HEK293 (cell line): Measurements from ENCODE around the gene PTPRK.

Experiments used
- CTCF ChIA-PET: fragments of 350-600 bp; formaldehyde crosslinking; extraction: SDS; loops from one replicate; lab custom pipeline; 2021; ENCODE audit warnings: antibody characterized with exemption; lab: Yijun Ruan, JAX
- POLR2A ChIA-PET: fragments of 300-600 bp; formaldehyde crosslinking; extraction: SDS; loops from one replicate; lab custom pipeline; 2020; ENCODE audit warnings: antibody characterized with exemption, inconsistent platforms; lab: Yijun Ruan, JAX
- H3K27ac ChIP-seq: fragments of 200-500 bp; sonication (Bioruptor generic); 2 replicates; pipeline ENCODE4 v1.5.1; 2014; ENCODE audit warnings: low read depth, low read length, control low read depth, inconsistent platforms; ENCODE audit errors: extremely low read depth
- H3K36me3 ChIP-seq, 2 experiments: fragments of 200-500 bp in 1 of 2; sonication (Bioruptor generic) in 1 of 2; 1 replicate in 1 of 2; 2 replicates in 1 of 2; pipeline ENCODE4 v1.5.1; 2014 to 2017; ENCODE audit warnings: inconsistent platforms in 2 of 2, low read length in 2 of 2; ENCODE audit not compliant: control insufficient read depth in 2 of 2, insufficient read depth in 1 of 2
- H3K4me1 ChIP-seq: fragments of 200-500 bp; sonication (Bioruptor generic); 2 replicates; pipeline ENCODE4 v1.5.1; 2014; ENCODE audit warnings: mild to moderate bottlenecking, low read length, inconsistent platforms; ENCODE audit not compliant: control insufficient read depth, insufficient read depth
- H3K4me3 ChIP-seq: 2 replicates; pipeline ENCODE4 v1.5.1; 2011; ENCODE audit warnings: low read depth, mild to moderate bottlenecking, control low read depth, low read length, moderate library complexity
- H3K9me3 ChIP-seq: fragments of 200-500 bp; sonication (Bioruptor generic); 2 replicates; pipeline ENCODE4 v1.5.1; 2014; ENCODE audit warnings: low read depth, low read length, inconsistent platforms; ENCODE audit not compliant: control insufficient read depth, insufficient read depth
- AEBP2 ChIP-seq: fragments of 450-650 bp; formaldehyde crosslinking; IDR thresholded peaks from 2 replicates; pipeline ENCODE4 v1.5.1; 2016; ENCODE audit warnings: missing biosample characterization, missing genetic modification characterization, borderline replicate concordance
- GLI4 ChIP-seq: fragments of 450-650 bp; formaldehyde crosslinking; IDR thresholded peaks from 2 replicates; pipeline ENCODE4 v1.5.1; 2016; ENCODE audit warnings: missing biosample characterization, missing genetic modification characterization
- HOXA7 ChIP-seq: sonication (generic); formaldehyde crosslinking; IDR thresholded peaks from 2 replicates; pipeline ENCODE4 v1.8.1; 2022; ENCODE audit warnings: missing genetic modification reagents, borderline replicate concordance
- MEIS1 ChIP-seq: sonication (generic); formaldehyde crosslinking; IDR thresholded peaks from 2 replicates; pipeline ENCODE4 v1.8.1; 2022; ENCODE audit warnings: missing genetic modification reagents, mild to moderate bottlenecking, borderline replicate concordance
- RBAK ChIP-seq: fragments of 450-650 bp; formaldehyde crosslinking; IDR thresholded peaks from 2 replicates; pipeline ENCODE4 v1.5.1; 2016; ENCODE audit warnings: missing biosample characterization, missing genetic modification characterization
- REST ChIP-seq: fragments of 450-650 bp; formaldehyde crosslinking; IDR thresholded peaks from 2 replicates; pipeline ENCODE4 v1.5.1; 2016; ENCODE audit warnings: missing biosample characterization, missing genetic modification characterization
- TRIM28 ChIP-seq: IDR thresholded peaks from 2 replicates; pipeline ENCODE4 v1.6.1; 2011; ENCODE audit warnings: low read length, control low read depth, borderline replicate concordance
- ZBTB20 ChIP-seq: fragments of 450-650 bp; formaldehyde crosslinking; IDR thresholded peaks from 2 replicates; pipeline ENCODE4 v1.5.1; 2016; ENCODE audit warnings: missing biosample characterization, missing genetic modification characterization
- ZBTB21 ChIP-seq: fragments of 450-650 bp; formaldehyde crosslinking; IDR thresholded peaks from 2 replicates; pipeline ENCODE4 v1.5.1; 2017; ENCODE audit warnings: missing biosample characterization, missing genetic modification characterization
- ZNF146 ChIP-seq: fragments of 450-650 bp; formaldehyde crosslinking; IDR thresholded peaks from 2 replicates; pipeline ENCODE4 v1.5.1; 2016; ENCODE audit warnings: missing biosample characterization, missing genetic modification characterization
- ZNF221 ChIP-seq: fragments of 450-650 bp; formaldehyde crosslinking; IDR thresholded peaks from 2 replicates; pipeline ENCODE4 v1.5.1; 2017; ENCODE audit warnings: missing biosample characterization, missing genetic modification characterization, borderline replicate concordance
- ZNF23 ChIP-seq: fragments of 450-650 bp; formaldehyde crosslinking; IDR thresholded peaks from 2 replicates; pipeline ENCODE4 v1.5.1; 2016; ENCODE audit warnings: missing biosample characterization, missing genetic modification characterization, borderline replicate concordance
- ZNF302 ChIP-seq: fragments of 450-650 bp; formaldehyde crosslinking; IDR thresholded peaks from 2 replicates; pipeline ENCODE4 v1.5.1; 2016; ENCODE audit warnings: missing biosample characterization, missing genetic modification characterization, low read depth
- ZNF362 ChIP-seq: fragments of 450-650 bp; formaldehyde crosslinking; IDR thresholded peaks from 2 replicates; pipeline ENCODE4 v1.5.1; 2016; ENCODE audit warnings: missing biosample characterization, missing genetic modification characterization
- ZNF366 ChIP-seq: fragments of 450-650 bp; formaldehyde crosslinking; conservative IDR thresholded peaks from 2 replicates; pipeline ENCODE4 v1.5.1; 2016; ENCODE audit warnings: missing biosample characterization, missing genetic modification characterization
- ZNF426 ChIP-seq: fragments of 450-650 bp; formaldehyde crosslinking; IDR thresholded peaks from 2 replicates; pipeline ENCODE4 v1.5.1; 2017; ENCODE audit warnings: missing biosample characterization, missing genetic modification characterization, mild to moderate bottlenecking, inconsistent platforms, moderate library complexity
- ZNF560 ChIP-seq: fragments of 450-650 bp; formaldehyde crosslinking; IDR thresholded peaks from 2 replicates; pipeline ENCODE4 v1.5.1; 2017; ENCODE audit warnings: missing biosample characterization, missing genetic modification characterization, borderline replicate concordance
- ZNF624 ChIP-seq: fragments of 450-650 bp; formaldehyde crosslinking; IDR thresholded peaks from 2 replicates; pipeline ENCODE4 v1.5.1; 2017; ENCODE audit warnings: missing biosample characterization, missing genetic modification characterization
- ZNF701 ChIP-seq: fragments of 450-650 bp; formaldehyde crosslinking; IDR thresholded peaks from 2 replicates; pipeline ENCODE4 v1.5.1; 2016; ENCODE audit warnings: missing biosample characterization, missing genetic modification characterization
- ZNF768 ChIP-seq: fragments of 450-650 bp; formaldehyde crosslinking; IDR thresholded peaks from 2 replicates; pipeline ENCODE4 v1.5.1; 2018; ENCODE audit warnings: missing biosample characterization, mild to moderate bottlenecking, missing genetic modification characterization
- ZNF830 ChIP-seq: fragments of 450-650 bp; IDR thresholded peaks from 2 replicates; pipeline ENCODE4 v1.5.0; 2018; ENCODE audit warnings: missing biosample characterization, missing genetic modification characterization, low read depth, mild to moderate bottlenecking, moderate library complexity
- ZSCAN16 ChIP-seq: fragments of 450-650 bp; formaldehyde crosslinking; IDR thresholded peaks from 2 replicates; pipeline ENCODE4 v1.5.1; 2016; ENCODE audit warnings: missing biosample characterization, missing genetic modification characterization
- ZSCAN30 ChIP-seq: fragments of 450-650 bp; IDR thresholded peaks from 2 replicates; pipeline ENCODE4 v1.5.1; 2018; ENCODE audit warnings: missing biosample characterization, mild to moderate bottlenecking, missing genetic modification characterization, moderate library complexity
- TF ChIP-seq, protein P1 (sequence below): sonication (generic); formaldehyde crosslinking; IDR thresholded peaks from 2 replicates; pipeline ENCODE4 v1.8.1; 2022; ENCODE audit warnings: mild to moderate bottlenecking, moderate library complexity, missing genetic modification reagents
- TF ChIP-seq, protein P2 (sequence below): fragments of 450-650 bp; formaldehyde crosslinking; IDR thresholded peaks from 2 replicates; pipeline ENCODE4 v1.5.1; 2016; ENCODE audit warnings: missing biosample characterization, missing genetic modification characterization

Gene PTPRK

DNA sequence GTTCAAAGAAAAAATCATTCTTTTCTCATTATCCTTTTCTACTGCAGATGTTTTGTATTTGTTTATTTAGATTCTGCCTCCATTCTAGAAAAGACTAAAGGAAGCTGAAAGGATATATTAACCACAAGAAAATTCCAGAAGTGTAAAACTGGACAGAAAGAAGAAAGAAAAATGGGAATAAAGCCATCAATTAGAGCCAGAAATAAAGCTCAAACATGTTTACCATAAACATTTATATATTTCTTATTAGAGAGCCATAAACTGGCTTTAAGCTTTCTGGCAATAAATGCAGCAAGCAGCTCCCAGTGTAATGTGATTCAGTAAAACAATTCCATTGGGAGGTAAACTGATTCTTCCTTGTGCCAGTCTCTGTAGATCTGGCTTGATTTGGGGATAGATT, 244.1 kb downstream of the PTPRK start:
- POLR2A ChIA-PET, result no interaction called here
- H3K4me1 ChIP-seq, result peaks cover 16% of the 10 kb centered on the region
- TF ChIP-seq ZNF302 (no peak), ZSCAN16 (tag by site-specific recombination) (no peak), MEIS1 (CRISPR knock-in tag) (no peak), ZNF701 (tag by site-specific recombination) (no peak), ZNF768 (tag by site-specific recombination) (no peak), ZNF362 (tag by site-specific recombination) (no peak)
- TF ChIP-seq, protein P1, sequence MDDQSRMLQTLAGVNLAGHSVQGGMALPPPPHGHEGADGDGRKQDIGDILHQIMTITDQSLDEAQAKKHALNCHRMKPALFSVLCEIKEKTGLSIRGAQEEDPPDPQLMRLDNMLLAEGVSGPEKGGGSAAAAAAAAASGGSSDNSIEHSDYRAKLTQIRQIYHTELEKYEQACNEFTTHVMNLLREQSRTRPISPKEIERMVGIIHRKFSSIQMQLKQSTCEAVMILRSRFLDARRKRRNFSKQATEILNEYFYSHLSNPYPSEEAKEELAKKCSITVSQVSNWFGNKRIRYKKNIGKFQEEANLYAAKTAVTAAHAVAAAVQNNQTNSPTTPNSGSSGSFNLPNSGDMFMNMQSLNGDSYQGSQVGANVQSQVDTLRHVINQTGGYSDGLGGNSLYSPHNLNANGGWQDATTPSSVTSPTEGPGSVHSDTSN (CRISPR knock-in tag), result no peak
- TF ChIP-seq, protein P2, sequence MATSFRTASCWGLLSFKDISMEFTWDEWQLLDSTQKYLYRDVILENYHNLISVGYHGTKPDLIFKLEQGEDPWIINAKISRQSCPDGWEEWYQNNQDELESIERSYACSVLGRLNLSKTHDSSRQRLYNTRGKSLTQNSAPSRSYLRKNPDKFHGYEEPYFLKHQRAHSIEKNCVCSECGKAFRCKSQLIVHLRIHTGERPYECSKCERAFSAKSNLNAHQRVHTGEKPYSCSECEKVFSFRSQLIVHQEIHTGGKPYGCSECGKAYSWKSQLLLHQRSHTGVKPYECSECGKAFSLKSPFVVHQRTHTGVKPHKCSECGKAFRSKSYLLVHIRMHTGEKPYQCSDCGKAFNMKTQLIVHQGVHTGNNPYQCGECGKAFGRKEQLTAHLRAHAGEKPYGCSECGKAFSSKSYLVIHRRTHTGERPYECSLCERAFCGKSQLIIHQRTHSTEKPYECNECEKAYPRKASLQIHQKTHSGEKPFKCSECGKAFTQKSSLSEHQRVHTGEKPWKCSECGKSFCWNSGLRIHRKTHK (tag by site-specific recombination), result no peak
- TF ChIP-seq, all 188 proteins: peak for 0
- no peak overlapping the region for H3K27ac ChIP-seq
- no peaks in the 10 kb centered on the region for H3K9me3 ChIP-seq
- H3K36me3 ChIP-seq, result no peaks in the 10 kb centered on the region
- no peak overlapping the region for H3K4me3 ChIP-seq
- CTCF ChIA-PET, result no interaction called here

DNA sequence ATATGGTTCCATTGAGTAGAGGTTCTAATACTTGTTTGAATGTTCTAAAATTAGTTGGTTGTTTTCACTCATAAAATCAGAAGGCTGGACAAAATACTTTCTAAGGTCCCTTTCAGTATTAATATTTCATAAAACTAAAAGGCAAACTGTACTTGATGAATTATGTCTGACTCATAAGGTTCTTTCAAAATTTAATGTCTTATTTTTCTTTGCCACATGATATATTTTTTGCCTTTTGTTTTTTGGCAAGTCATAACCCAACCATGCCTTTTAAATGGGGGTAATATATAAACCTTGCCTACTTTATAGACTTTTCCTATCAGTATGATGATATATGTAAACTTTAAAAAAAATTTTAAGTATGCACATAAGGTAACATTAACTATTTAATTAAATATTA, 244.7 kb downstream of the PTPRK start:
- no peaks in the 10 kb centered on the region for H3K36me3 ChIP-seq
- H3K4me1 ChIP-seq, result peaks cover 11% of the 10 kb centered on the region
- TF ChIP-seq ZNF366 (tag by site-specific recombination) (no peak), ZNF23 (tag by site-specific recombination) (no peak), ZNF146 (tag by site-specific recombination) (no peak), ZBTB20 (tag by site-specific recombination) (no peak), ZBTB21 (tag by site-specific recombination) (no peak), HOXA7 (CRISPR knock-in tag) (no peak), GLI4 (tag by site-specific recombination) (no peak), ZSCAN30 (tag by site-specific recombination) (no peak)
- H3K4me3 ChIP-seq, result no peak overlapping the region
- POLR2A ChIA-PET, result no interaction called here
- H3K27ac ChIP-seq, result no peak overlapping the region
- CTCF ChIA-PET, result no interaction called here
- no peaks in the 10 kb centered on the region for H3K9me3 ChIP-seq

DNA sequence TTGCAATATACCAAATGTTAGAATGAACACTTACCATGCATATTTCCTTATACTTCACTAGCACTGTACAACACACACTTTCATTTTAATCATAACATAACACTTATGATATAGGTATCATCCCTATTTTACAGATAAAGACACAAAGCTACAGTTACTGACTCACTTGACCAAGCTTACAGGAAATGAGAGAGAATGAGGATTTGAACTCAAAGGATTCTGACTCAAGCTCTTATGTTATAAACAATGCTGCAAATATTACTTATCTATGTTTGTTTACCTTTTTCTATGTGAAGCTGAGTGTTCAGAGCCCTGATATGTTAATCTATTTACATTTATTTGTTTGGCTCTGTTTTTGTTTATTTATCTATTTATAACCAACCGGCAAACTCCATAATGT, 245.4 kb downstream of the PTPRK start:
- Histone ChIP-seq H3K4me3 (no peak overlapping the region), H3K36me3 (no peaks in the 10 kb centered on the region), H3K9me3 (no peaks in the 10 kb centered on the region), H3K27ac (no peak overlapping the region), H3K4me1 (peaks cover 11% of the 10 kb centered on the region)
- ChIA-PET POLR2A (no interaction called here), CTCF (no interaction called here)
- TF ChIP-seq TRIM28, result no peak
- TF ChIP-seq ZNF221 (tag by site-specific recombination), result no peak
- TF ChIP-seq AEBP2, result no peak
- no peak for TF ChIP-seq ZNF830 (tag by site-specific recombination)
- no peak for TF ChIP-seq ZNF624 (tag by site-specific recombination)
- no peak for TF ChIP-seq ZNF560
- no peak for TF ChIP-seq ZNF426 (tag by site-specific recombination)
- TF ChIP-seq RBAK (tag by site-specific recombination), result no peak
- no peak for TF ChIP-seq REST (tag by site-specific recombination)
